NCI-H2107 (cell line): ENCODE data around the gene MATK.
"Not testable (repeated sequence)": the region's sequence is repeated elsewhere in the genome, so short reads cannot be mapped to it uniquely, and the experiment has no call there.

Source experiments
- DNase-seq: peaks from one replicate; lab custom pipeline; 2025; lab: John Stamatoyannopoulos, UW

The MATK gene

GRCh38 chr19:3770136-3770999 is 15.8 kb downstream of the MATK start:
- no peak for DNase-seq

- DNase-seq, result no peak
Measured at GRCh38 chr19:3769494-3769893, 16.7 kb downstream of the MATK start.

- DNase-seq, result no peak
Measured at GRCh38 chr19:3768748-3769099, 17.5 kb downstream of the MATK start.

- no peak for DNase-seq
Measured at GRCh38 chr19:3768015-3768747, 18.0 kb downstream of the MATK start.

GRCh38 chr19:3767050-3767449 is 19.1 kb downstream of the MATK start:
- DNase-seq, result no peak

- DNase-seq, result no peak
Measured at GRCh38 chr19:3766520-3766919, 19.7 kb downstream of the MATK start.

GRCh38 chr19:3765757-3766156 is 20.4 kb downstream of the MATK start:
- DNase-seq, result not testable (repeated sequence)

GRCh38 chr19:3765121-3765520 is 21.1 kb downstream of the MATK start:
- no peak for DNase-seq

- DNase-seq, result peak; percentile 97
Measured at GRCh38 chr19:3762501-3763459, 23.4 kb downstream of the MATK start, which contains the start of gene MRPL54. MRPL54 (plus strand) TSS chr19:3762682; CDS start chr19:3762701, 19 bp downstream.

GRCh38 chr19:3762130-3762473 is 24.1 kb downstream of the MATK start:
- no peak for DNase-seq

GRCh38 chr19:3761382-3762129 is 24.6 kb downstream of the MATK start, which contains the start of gene APBA3:
APBA3 (minus strand) TSS chr19:3761692; CDS start chr19:3760264, 1,428 bp downstream.
- peak; percentile 92 for DNase-seq

- no peak for DNase-seq
Measured at GRCh38 chr19:3760871-3761361, 25.3 kb downstream of the MATK start.

- no peak for DNase-seq
Measured at GRCh38 chr19:3759482-3760254, 26.5 kb downstream of the MATK start.

GRCh38 chr19:3758297-3758696 is 27.9 kb downstream of the MATK start:
- DNase-seq, result not testable (repeated sequence)

- DNase-seq, result not testable (repeated sequence)
Measured at GRCh38 chr19:3757705-3758104, 28.5 kb downstream of the MATK start.

GRCh38 chr19:3753631-3754410 is 32.4 kb downstream of the MATK start:
- DNase-seq, result no peak

GRCh38 chr19:3752492-3752891 is 33.7 kb downstream of the MATK start:
- DNase-seq, result no peak

- no peak for DNase-seq
Measured at GRCh38 chr19:3751236-3751635, 34.9 kb downstream of the MATK start.

- no peak for DNase-seq
Measured at GRCh38 chr19:3750211-3750610, 36.0 kb downstream of the MATK start.

- no peak for DNase-seq
Measured at GRCh38 chr19:3748965-3749364, 37.2 kb downstream of the MATK start.
